CD4-positive, alpha-beta T cell treated with Interleukin-15 for 1 hour (primary cell): ENCODE results near the gene FOXA2.

Experiments used
- DNase-seq: peaks from one replicate; pipeline ENCODE4 v3.0.0-alpha.2; 2020

Gene FOXA2

GRCh38 chr20:22536141-22536828, 48.1 kb downstream of the FOXA2 start:
- DNase-seq: no peak

GRCh38 chr20:22535483-22535882, 48.9 kb downstream of the FOXA2 start:
- DNase-seq: no peak

DNA sequence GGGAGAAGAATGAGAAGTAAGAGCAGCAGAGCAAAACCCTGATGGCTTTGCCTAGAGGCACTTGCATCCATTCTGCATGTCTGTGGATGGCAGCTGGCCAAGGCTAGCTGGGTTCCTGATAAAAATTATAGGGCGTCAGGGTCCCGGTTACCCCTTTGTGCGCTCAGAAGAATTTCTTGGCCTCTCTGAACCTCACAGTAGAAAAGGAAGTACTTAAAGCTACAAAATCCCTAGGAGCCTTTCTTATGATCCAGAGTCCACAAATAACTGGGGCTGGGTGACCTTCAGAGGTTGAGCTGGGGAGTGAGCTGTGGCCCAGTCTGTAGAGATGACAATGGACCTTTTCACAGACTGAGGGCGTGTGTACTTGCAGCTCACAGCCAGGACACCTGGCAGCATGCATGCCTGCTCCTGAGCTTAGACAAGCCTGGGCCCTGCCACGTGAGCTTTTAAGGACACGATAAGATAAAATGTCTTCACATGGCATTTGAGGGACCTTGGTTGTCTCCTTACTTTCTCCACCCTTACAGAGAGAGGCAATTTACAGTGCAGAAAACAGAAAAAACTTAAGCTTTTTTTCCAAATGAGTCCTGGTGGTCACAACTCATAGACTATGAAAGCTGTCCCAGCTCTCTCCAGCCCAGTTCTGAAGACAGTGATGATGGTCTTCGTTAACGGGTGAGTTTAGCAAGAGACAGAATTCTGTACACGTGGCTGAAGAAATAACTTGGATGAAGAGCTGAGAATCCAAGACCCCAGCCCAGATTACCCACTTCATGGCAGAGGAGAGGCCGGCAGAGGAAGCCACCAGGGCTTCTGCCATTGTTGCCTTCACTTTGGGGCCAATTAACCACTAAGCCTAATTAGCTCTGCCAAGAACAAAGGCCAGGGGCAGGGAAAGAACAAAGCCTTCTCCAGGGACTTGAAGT, 50.3 kb downstream of the FOXA2 start:
- DNase-seq: no peak

- no peak for DNase-seq
These were observed 51.8 kb downstream of the FOXA2 start for GRCh38 chr20:22532598-22532997.

- no peak for DNase-seq
These were observed 52.6 kb downstream of the FOXA2 start for GRCh38 chr20:22531756-22532155.

GRCh38 chr20:22531056-22531615, 53.2 kb downstream of the FOXA2 start:
- DNase-seq: no peak
